Activated CD4-positive, alpha-beta T cell treated with anti-CD3 and anti-CD28 coated beads, Interleukin-2, amount 10 ng/mL, durations not matched to agents 7 days and 5 days (primary cell): ENCODE results near the gene MED31. TPM values are rescaled to one million over a fixed set of nuclear protein-coding genes. Genes with fewer than 3 reads are reported as not detected.
"Not testable (repeated sequence)": the region's sequence is repeated elsewhere in the genome, so short reads cannot be mapped to it uniquely, and the experiment has no call there.

Experiments used
- CTCF ChIA-PET: fragments of 350-600 bp; sonication (Branson Sonifier 250); formaldehyde crosslinking; loops from one replicate; lab custom pipeline; 2021; ENCODE audit warnings: antibody characterized with exemption; lab: Charles Lee
- POLR2A ChIA-PET: fragments of 350-600 bp; sonication (Branson Sonifier 250); formaldehyde crosslinking; loops from one replicate; lab custom pipeline; 2021; ENCODE audit warnings: antibody characterized with exemption; lab: Charles Lee
- DNase-seq: peaks from one replicate; pipeline ENCODE4 v3.0.0-alpha.2; 2020
- H3K27ac Mint-ChIP-seq: one replicate; pipeline ENCODE4 v1.8.0; 2021; ENCODE audit warnings: mild to moderate bottlenecking, moderate library complexity, mixed read lengths
- H3K27me3 Mint-ChIP-seq: one replicate; pipeline ENCODE4 v1.8.0; 2021; ENCODE audit warnings: mixed read lengths
- H3K36me3 Mint-ChIP-seq: one replicate; pipeline ENCODE4 v1.8.0; 2021; ENCODE audit warnings: low read depth, mixed read lengths
- H3K4me1 Mint-ChIP-seq: one replicate; pipeline ENCODE4 v1.8.0; 2021; ENCODE audit warnings: mixed read lengths
- H3K4me3 Mint-ChIP-seq: one replicate; pipeline ENCODE4 v1.8.0; 2021; ENCODE audit warnings: mild to moderate bottlenecking, moderate library complexity, mixed read lengths
- H3K9me3 Mint-ChIP-seq: one replicate; pipeline ENCODE4 v1.8.0; 2021; ENCODE audit warnings: mixed read lengths
- total RNA-seq, 2 experiments: library from RNA; stranded (reverse); gene quantifications; one replicate each; pipeline ENCODE4 v1.2.3, GENCODE V29; 2021

MED31 gene
- total RNA-seq, 2 experiments from 2014 or later, result 19.4 to 20.3 TPM

DNA sequence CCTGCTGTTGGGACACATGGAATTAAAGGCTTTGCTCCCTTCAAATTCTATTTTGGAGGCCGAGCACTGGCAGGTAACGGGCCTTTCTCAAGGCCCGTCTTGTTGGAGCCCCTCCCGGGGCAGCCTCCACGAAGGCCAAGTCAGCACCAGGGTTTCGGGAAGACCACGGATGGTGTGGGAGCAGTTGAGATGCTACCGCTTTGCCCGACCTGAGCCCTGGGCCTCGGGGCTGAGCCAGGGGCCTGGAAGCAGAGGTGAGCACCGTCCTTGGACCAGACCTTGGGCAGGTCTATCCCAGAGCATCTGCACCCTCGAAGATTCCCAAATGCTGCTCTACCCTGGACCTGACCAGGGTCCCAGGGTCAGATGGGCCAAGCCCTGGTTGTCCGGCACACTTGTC is 23.2 kb upstream of the MED31 start:
- Mint-ChIP-seq H3K36me3 (no peaks in the 10 kb centered on the region), H3K27ac (no peak overlapping the region), H3K4me3 (no peak overlapping the region), H3K9me3 (no peaks in the 10 kb centered on the region), H3K27me3 (peaks cover 17% of the 10 kb centered on the region), H3K4me1 (peaks cover 8% of the 10 kb centered on the region)
- no peak for DNase-seq
- ChIA-PET POLR2A (no interaction called here), CTCF (no interaction called here)

DNA sequence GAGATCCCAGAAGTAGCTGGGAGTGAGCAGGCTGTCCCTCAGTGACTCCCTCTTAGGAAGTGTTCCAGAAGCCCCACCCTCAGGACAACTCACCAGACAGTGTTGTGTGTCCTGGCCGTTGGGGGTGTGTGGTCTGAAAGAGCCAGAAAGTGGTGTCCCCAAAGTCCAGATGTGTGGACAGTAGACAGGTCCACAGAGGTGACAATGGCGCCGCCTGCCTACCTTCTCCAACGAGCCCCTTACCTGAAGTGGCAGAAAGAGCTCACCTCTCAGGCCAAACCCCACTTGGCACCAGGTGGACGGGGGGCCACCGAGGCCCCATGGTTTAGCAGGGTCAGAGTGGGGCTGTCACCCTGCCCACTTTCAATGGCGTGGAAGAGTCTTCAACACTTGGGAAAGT is 20.0 kb upstream of the MED31 start:
- CTCF ChIA-PET, result interaction anchor here (0.6 kb wide), 1 partner anchor 616 kb away, joined by 3 read pairs; no protein-coding TSS in a partner anchor
- H3K4me3 Mint-ChIP-seq, result no peak overlapping the region

DNA sequence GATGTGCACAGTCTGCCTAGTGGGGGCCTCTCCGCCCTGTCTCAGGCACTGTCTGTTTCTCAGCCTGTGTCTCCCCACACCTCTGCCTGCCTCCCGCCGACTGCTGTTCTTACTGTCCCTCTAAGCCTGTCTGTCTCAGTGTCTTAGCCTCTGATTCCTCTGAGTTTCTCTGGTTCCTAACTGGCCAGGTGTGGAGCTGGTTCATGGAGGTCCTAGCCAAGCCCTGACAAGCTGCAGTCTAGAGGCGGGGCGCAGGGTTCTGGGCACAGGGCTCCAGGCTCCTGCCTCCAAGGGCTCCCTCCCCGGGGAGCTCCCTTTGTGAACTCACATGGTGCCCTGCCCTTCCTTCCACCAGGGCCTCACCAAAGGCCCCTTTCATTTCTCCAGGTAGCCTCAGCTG is 19.6 kb upstream of the MED31 start:
- H3K36me3 Mint-ChIP-seq, result no peaks in the 10 kb centered on the region
- H3K4me1 Mint-ChIP-seq, result peaks cover 6% of the 10 kb centered on the region
- POLR2A ChIA-PET, result no interaction called here
- no peak for DNase-seq
- no peak overlapping the region for H3K27ac Mint-ChIP-seq
- H3K9me3 Mint-ChIP-seq, result no peaks in the 10 kb centered on the region
- no peaks in the 10 kb centered on the region for H3K27me3 Mint-ChIP-seq
- H3K4me3 Mint-ChIP-seq, result no peak overlapping the region
- CTCF ChIA-PET, result interaction anchor here (1.0 kb wide), 1 partner anchor 14 kb away, joined by 3 read pairs; no protein-coding TSS in a partner anchor

More for the DNA sequence above, 20.0 kb upstream of the MED31 start:
- H3K4me1 Mint-ChIP-seq, result peaks cover 6% of the 10 kb centered on the region
- no peaks in the 10 kb centered on the region for H3K27me3 Mint-ChIP-seq
- POLR2A ChIA-PET, result no interaction called here
- no peaks in the 10 kb centered on the region for H3K9me3 Mint-ChIP-seq
- no peak overlapping the region for H3K27ac Mint-ChIP-seq
- no peak for DNase-seq
- H3K36me3 Mint-ChIP-seq, result no peaks in the 10 kb centered on the region

DNA sequence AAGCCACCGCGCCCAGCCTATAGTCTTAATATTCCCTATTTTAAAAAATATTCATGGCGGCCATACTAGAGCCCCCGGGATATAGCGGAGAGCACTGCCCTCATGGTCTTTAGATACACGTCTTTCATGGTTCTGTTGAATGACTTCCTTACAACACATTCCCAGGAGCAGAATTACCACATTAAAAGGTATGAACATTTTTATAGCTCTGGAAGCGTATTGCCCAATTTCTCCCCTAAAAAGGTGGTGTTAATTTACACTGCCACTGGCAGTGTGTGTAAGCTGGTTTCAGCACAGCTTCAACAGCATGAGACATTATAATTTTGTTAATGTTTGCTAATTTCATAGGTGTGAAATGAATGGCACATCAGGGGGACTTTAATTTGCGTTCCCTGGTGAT is 19.2 kb upstream of the MED31 start:
- ChIA-PET CTCF (interaction anchor here (1.0 kb wide), 1 partner anchor 13 kb away, joined by 3 read pairs; no protein-coding TSS in a partner anchor), POLR2A (no interaction called here)

DNA sequence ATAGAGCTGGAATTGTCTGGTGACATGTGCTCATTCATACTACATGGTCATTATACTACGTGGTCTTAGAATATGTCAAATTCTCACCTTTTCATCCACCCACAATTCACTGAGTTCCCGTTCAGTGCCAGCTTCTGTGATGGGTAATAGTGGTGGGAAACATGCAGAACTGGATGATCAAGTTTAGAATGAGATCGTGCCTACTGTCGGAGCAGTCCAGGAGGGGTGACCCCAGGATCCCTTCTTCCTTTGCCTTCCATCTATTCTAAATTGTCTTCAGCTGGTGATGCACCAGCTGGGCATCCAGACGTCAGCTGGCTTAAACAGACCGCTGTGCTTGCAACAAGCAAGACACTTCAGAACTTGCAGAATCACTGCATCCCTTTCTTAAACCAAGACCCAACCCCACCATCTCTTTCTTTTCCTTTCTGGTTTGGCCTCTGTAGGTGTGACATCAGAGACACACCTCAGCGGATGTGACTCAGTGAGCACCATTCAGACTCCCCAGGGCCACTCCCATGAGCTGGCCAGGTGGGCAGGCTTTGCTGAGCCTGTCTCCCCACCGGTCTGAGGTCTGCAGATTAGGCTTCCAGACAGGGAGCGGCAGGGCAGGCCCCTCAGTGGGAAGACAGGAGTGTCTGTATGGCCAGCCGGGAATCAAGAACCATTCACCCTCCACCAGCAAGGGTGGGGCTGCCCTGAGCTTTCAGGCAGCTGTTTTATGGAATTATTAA is 18.2 kb upstream of the MED31 start:
- no peaks in the 10 kb centered on the region for H3K9me3 Mint-ChIP-seq
- no peak for DNase-seq
- H3K4me1 Mint-ChIP-seq, result peaks cover 6% of the 10 kb centered on the region
- CTCF ChIA-PET, result interaction anchor here (1.0 kb wide), 1 partner anchor 8 kb away, joined by 3 read pairs; no protein-coding TSS in a partner anchor
- no peak overlapping the region for H3K27ac Mint-ChIP-seq
- H3K4me3 Mint-ChIP-seq, result no peak overlapping the region
- H3K27me3 Mint-ChIP-seq, result no peaks in the 10 kb centered on the region
- POLR2A ChIA-PET, result no interaction called here
- no peaks in the 10 kb centered on the region for H3K36me3 Mint-ChIP-seq

More for the DNA sequence above, 19.2 kb upstream of the MED31 start:
- Mint-ChIP-seq H3K4me1 (peaks cover 6% of the 10 kb centered on the region), H3K4me3 (no peak overlapping the region), H3K9me3 (no peaks in the 10 kb centered on the region), H3K27me3 (no peaks in the 10 kb centered on the region), H3K27ac (no peak overlapping the region), H3K36me3 (no peaks in the 10 kb centered on the region)
- DNase-seq, result no peak

DNA sequence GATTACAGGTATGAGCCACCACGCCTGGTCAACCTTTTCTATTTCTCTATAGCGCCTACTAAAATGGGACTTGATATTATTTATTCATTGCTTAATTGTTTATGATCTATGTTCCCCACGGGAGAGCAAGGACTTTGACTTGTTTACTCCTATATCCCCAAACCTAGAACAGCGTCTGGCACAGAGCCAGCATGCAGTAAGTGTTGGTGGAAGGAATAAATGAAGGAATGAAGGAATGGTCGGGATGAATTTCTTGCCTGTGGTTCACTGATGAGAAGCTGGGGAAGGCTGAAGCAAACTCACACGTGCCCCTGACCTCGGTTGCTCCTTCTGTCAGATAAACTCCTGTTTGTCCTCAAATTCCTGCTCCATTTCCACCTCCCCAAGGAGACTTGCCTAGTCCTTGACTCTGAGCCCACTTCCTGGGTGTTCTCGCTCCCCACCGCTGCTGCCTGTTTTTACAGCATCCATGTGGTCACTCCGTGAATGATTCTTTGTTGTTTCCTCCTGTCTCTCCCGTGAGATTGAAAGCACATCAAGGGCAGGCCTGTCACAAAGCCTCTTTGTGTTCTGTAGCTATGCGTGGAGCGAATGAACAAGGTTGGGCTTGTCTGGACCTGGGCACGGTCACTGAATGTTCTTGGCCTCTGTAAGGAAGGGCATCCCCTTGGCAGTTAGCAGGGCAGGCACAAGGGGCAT is 17.5 kb upstream of the MED31 start:
- no peaks in the 10 kb centered on the region for H3K36me3 Mint-ChIP-seq
- H3K27ac Mint-ChIP-seq, result no peak overlapping the region
- no peaks in the 10 kb centered on the region for H3K9me3 Mint-ChIP-seq
- no peaks in the 10 kb centered on the region for H3K27me3 Mint-ChIP-seq
- CTCF ChIA-PET, result interaction anchor here (0.6 to 1.0 kb wide), 2 partner anchors 9 to 14 kb away, joined by 3 read pairs; no protein-coding TSS in a partner anchor
- H3K4me3 Mint-ChIP-seq, result no peak overlapping the region
- H3K4me1 Mint-ChIP-seq, result peaks cover 6% of the 10 kb centered on the region
- POLR2A ChIA-PET, result no interaction called here
- DNase-seq, result no peak

DNA sequence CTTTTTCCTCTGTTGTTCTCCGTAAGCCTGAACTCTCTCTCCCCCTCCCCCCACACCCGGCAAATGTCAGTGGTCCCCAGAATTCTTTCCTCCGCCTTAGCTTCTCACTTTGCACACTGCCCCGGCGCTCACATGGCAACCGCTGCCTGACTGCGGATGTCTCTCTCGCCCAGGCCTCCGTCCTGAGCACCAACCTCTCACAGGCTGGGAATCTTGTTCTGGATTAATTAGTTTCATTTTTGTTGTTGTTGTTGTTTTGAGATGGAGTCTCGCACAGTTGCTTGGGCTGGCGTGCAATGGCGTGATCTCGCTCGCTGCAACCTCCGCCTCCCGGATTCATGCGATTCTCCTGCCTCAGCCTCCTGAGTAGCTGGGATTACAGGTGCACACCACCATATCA is 16.8 kb upstream of the MED31 start:
- POLR2A ChIA-PET, result no interaction called here
- DNase-seq, result no peak
- Mint-ChIP-seq H3K4me3 (no peak overlapping the region), H3K4me1 (peaks cover 6% of the 10 kb centered on the region), H3K36me3 (no peaks in the 10 kb centered on the region), H3K27me3 (no peaks in the 10 kb centered on the region), H3K9me3 (no peaks in the 10 kb centered on the region), H3K27ac (no peak overlapping the region)
- CTCF ChIA-PET, result interaction anchor here (0.6 to 1.0 kb wide), 2 partner anchors 9 to 14 kb away, joined by 3 read pairs; no protein-coding TSS in a partner anchor

DNA sequence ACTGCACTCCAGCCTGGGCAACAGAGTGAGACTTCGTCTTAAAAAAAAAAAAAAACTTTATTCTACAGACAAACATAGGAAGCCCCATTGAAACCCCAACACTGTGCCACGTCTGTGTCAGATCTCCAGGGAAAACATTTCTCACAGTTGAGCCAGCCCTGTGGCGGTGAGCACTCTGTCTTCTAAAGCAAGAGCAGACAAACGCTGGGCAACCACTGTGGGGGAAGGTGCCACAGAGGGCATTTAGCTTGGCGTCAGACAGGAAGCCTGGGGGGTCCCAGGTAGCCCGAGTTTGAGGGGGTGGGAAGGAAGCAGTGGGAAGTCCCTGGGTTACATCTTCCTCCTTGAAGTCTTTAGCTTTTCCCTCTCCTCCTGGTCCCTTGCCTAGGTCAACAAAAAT is 16.1 kb upstream of the MED31 start:
- Mint-ChIP-seq H3K4me1 (peaks cover 6% of the 10 kb centered on the region), H3K9me3 (no peaks in the 10 kb centered on the region), H3K4me3 (no peak overlapping the region), H3K27ac (no peak overlapping the region), H3K36me3 (no peaks in the 10 kb centered on the region), H3K27me3 (no peaks in the 10 kb centered on the region)
- DNase-seq, result no peak
- ChIA-PET POLR2A (no interaction called here), CTCF (interaction anchor here (0.5 to 1.3 kb wide), 3 partner anchors 49 to 101 kb away, joined by 3 read pairs; partner anchors contain the start of gene XAF1)

DNA sequence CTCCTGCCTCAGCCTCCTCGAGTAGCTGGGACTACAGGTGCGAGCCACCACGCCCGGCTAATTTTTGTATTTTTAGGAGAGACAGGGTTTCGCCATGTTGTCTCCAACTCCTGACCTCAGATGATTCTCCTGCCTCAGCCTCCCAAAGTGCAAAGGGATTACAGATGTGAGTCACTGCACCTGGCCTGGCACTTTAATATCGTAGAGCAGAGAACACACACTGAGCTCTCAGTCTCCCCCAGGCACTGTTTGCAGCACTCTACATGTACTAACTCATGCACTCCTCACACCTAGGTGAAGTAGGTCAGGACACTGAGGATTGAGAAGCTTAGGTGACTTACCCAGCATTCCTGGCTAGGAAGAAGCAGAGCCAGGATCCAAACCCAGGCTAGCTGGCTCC is 15.2 kb upstream of the MED31 start:
- H3K27me3 Mint-ChIP-seq, result no peaks in the 10 kb centered on the region
- ChIA-PET POLR2A (interaction anchor here (0.7 kb wide), 1 partner anchor 83 kb away, joined by 3 read pairs; no protein-coding TSS in a partner anchor), CTCF (interaction anchor here (0.7 to 1.7 kb wide), 6 partner anchors 11 to 102 kb away, joined by 3 to 7 read pairs (median 3); partner anchors contain the start of genes C17orf100, MED31 and XAF1)
- peaks cover 8% of the 10 kb centered on the region for H3K4me1 Mint-ChIP-seq
- no peak overlapping the region for H3K27ac Mint-ChIP-seq
- no peak for DNase-seq
- H3K36me3 Mint-ChIP-seq, result no peaks in the 10 kb centered on the region
- H3K4me3 Mint-ChIP-seq, result no peak overlapping the region
- no peaks in the 10 kb centered on the region for H3K9me3 Mint-ChIP-seq

DNA sequence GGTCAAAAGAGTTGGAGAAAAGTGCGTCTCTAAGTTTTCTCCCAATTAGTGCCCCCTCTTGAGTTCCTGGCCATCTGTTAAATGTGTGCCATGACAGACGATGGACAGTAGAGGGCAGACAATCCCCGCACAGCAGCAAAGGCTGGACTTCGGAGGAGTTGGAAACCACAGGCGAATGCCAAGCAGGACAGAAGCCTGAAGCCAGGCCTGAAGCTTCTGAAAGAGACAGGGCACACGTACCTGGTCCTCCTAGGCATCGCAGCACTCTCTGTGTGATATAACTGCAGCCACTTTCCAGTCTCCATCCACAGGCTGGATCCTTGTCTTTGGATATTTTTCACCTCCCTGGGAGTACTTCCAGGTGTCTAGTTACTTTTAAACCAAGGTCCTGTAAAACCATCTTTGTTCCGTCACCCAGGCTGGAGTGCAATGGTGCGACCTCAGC is 14.7 kb upstream of the MED31 start:
- Mint-ChIP-seq H3K27ac (no peak overlapping the region), H3K4me3 (no peak overlapping the region), H3K9me3 (no peaks in the 10 kb centered on the region), H3K27me3 (no peaks in the 10 kb centered on the region), H3K4me1 (peaks cover 12% of the 10 kb centered on the region), H3K36me3 (no peaks in the 10 kb centered on the region)
- CTCF ChIA-PET, result interaction anchor here (0.7 to 1.7 kb wide), 5 partner anchors 11 to 90 kb away, joined by 3 to 7 read pairs (median 3); partner anchors contain the start of genes C17orf100, MED31 and XAF1
- DNase-seq, result peak; percentile 54
- POLR2A ChIA-PET, result interaction anchor here (0.7 kb wide), 1 partner anchor 84 kb away, joined by 3 read pairs; no protein-coding TSS in a partner anchor

DNA sequence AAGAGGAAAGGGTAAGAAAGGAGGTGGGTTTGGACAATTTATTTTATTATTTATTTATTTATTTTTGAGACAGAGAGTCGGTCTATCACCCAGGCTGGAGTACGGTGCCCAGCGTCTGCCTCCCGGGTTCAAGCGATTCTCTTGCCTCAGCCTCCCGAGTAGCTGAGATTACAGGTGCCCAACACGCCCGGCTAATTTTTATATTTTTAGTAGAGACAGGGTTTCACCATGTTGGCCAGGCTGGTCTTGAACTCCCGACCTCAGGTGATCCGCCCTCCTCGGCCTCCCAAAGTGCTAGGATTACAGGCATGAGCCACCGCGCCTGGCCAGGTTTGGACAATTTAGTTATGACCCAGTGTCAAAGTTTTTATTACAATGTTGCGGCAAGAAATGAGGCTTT is 11.8 kb upstream of the MED31 start:
- H3K27me3 Mint-ChIP-seq, POLR2A ChIA-PET, H3K27ac Mint-ChIP-seq, H3K4me3 Mint-ChIP-seq, H3K36me3 Mint-ChIP-seq, CTCF ChIA-PET, DNase-seq, H3K9me3 Mint-ChIP-seq: not testable (repeated sequence)
- H3K4me1 Mint-ChIP-seq, result peaks cover 29% of the 10 kb centered on the region

DNA sequence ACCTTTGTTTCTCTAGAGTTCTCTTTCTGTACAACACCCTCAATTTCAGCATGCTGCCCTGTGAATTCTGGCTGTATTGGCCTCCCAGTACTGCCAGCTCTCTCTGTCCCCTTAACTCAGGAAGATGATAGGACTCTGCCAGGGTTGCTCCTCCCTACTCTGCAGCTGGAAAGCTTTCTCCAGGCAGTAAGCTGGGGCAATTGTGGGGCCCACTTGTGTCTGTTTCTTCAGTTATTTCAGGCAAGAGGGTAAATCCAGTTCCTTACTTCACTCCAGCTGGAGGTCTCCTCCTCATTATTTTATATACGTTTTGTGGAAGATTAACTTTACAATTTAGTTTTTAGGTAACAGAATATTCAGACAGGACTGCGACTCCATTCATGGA is 10.1 kb upstream of the MED31 start:
- no peak overlapping the region for H3K4me3 Mint-ChIP-seq
- no peak overlapping the region for H3K27ac Mint-ChIP-seq
- DNase-seq, result no peak
- POLR2A ChIA-PET, result no interaction called here
- peaks cover 34% of the 10 kb centered on the region for H3K4me1 Mint-ChIP-seq
- no peaks in the 10 kb centered on the region for H3K27me3 Mint-ChIP-seq
- CTCF ChIA-PET, result interaction anchor here (1.3 kb wide), 1 partner anchor 16 kb away, joined by 4 read pairs; no protein-coding TSS in a partner anchor
- peaks cover 3% of the 10 kb centered on the region for H3K36me3 Mint-ChIP-seq
- H3K9me3 Mint-ChIP-seq, result no peaks in the 10 kb centered on the region
